OCI-LY3 (cell line): ENCODE results near the gene PRRC2C.
"Not testable (repeated sequence)": the region's sequence is repeated elsewhere in the genome, so short reads cannot be mapped to it uniquely, and the experiment has no call there.

ENCODE experiments used
- CTCF ChIP-seq: fragments of 200-600, 300-600 bp; sonication (generic); IDR thresholded peaks from 2 replicates; pipeline ENCODE4 v1.5.1; 2014; ENCODE audit warnings: antibody characterized with exemption, low read length, low read depth
- EZH2phosphoT487 ChIP-seq: fragments of 200-600 bp; shearing (Covaris generic); IDR thresholded peaks from 2 replicates; pipeline ENCODE4 v1.6.1; 2018; ENCODE audit warnings: antibody characterized with exemption, mixed run types, low read depth

- TF ChIP-seq CTCF, EZH2phosphoT487: not testable (repeated sequence)
These were observed 130.0 kb downstream of the PRRC2C start for GRCh38 chr1:171615122-171615906.
